Activated T-cell treated with anti-CD3 and anti-CD28 coated beads for 48 hours (primary cell): ENCODE measurements around the gene C10orf105.

Experiments used
- DNase-seq: peaks from one replicate; pipeline ENCODE4 v3.0.0-alpha.2; 2020; ENCODE audit warnings: low read depth

C10orf105 gene

DNA sequence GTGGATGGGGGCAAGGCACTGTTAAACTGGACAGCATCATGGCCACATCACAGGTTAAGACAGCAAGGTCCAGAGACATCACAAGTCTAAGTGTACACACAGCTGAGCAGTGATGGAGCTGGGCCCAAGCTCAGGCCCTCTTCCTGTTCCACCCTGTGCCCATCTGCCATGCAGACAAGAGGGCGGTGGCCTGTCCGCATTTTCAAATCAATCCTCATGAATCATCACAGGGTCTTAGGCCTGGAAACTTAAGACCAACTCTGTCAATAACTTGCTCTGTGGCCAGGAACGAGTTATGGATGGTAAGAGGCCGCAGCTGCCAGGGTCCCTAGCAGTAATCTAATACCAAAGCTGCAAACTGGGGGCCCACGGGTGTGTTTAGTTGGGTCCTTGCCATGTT, 3.2 kb downstream of the C10orf105 start:
- DNase-seq, result no peak

- DNase-seq, result no peak
Observed at GRCh38 chr10:71715860-71716259, 3.7 kb downstream of the C10orf105 start.

- DNase-seq, result no peak
Observed at GRCh38 chr10:71715026-71715425, 4.6 kb downstream of the C10orf105 start.

DNA sequence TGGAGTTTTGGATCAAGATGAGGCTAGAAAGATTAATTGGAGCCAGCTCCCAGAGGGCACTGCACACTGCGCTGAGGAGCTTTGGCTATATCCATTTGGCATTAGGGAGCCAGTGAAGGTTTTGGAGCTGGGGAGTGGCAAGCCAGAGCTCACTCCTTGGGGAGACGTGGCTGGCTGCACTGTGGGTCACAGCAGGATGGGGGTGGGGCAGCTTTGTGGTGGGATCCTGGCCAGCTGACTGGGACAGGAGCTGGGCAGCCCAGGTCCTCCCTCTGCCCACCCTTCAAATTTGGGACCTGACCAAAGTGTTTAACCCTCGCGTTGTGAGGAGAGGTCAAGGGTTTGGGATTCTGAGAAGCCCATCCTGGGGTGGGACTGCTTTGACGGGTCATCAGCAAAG, 5.0 kb downstream of the C10orf105 start:
- no peak for DNase-seq

- DNase-seq, result no peak
Observed at GRCh38 chr10:71714031-71714410, 5.6 kb downstream of the C10orf105 start.

DNA sequence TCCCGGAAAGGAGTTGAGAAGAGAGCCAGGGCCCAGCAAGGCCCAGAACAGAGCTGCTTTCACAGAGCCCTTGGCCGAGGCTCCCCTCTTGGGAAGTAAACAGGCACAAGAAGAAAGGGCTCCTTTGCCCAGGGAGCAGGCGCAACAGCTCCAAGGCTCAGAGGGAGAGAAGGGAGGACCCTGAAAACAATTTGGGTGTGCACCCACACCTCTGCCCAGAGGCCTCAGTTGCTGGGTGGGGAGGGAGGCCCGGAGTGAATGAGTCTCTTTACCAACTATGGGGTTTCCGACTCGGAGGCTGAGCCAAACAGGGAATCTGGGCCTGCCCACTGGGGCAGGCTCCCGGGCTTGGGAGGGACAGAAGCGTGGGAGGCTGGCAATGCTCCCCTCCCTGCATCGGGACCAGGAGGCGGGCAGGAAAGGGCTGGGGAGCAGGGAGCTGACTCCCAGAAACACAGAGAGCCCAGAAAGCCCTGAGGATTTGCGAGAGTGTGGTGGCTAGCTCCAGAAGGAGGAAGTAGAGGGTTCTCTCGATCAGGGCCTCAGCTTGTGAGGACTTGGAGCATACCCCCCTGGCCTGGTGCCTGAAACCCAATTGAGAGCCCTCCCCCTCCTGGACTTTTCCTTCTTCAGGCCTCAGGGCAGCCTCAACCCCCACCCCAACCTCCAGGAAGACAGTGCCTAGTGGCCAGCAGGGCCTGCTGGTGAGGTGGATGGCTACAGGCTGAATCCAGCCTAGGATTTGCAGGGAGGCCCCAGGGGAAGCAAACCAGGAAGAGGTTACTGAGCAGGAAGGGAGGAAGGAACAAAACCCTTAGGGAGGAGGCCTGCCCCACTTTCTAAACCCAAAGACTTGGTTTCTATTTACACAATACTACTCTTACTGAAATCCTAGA, 6.2 kb downstream of the C10orf105 start:
- DNase-seq, result no peak

DNA sequence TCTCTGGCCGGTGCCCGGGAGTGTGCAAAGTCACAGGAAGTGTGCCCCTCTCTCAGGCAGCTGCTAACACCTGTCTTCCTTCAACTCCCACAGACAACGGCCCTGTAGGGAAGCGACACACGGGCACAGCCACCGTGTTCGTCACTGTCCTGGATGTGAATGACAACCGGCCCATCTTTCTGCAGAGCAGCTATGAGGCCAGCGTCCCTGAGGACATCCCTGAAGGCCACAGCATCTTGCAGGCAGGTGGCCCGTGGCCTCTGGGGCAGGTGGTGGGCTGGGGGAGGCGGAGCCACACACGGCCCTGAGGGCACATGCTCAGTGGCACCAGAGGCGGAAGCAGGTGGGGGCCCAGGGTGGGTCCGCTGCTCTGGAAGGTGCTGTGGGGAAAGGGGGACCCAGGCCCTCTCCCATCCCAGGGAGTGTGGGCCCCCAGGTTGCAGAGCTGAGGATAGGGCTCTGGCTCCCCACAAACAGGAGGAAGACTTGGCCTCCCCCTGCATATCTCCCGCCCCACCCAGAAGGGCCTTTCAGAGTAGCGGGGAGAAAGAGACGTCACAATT, 6.9 kb downstream of the C10orf105 start:
- DNase-seq, result no peak

DNA sequence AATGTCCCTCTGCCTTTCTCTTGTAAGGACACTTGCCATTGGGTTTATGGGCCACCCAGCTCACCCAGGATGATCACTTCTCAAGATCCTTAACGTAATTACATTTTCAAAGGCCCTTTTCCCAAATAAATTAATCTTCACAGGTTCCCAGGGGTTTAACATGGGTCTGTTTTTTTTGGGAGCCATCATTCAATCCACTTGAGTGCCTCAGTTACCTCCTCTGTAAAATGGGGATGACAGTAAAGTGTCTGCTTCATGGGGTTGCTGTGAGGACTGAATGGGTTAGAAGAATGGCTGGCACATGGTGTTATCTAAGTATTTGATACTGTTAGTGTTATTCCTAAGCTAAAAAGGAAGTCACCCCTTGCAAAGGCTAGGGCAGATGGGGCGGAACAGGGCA, 7.4 kb downstream of the C10orf105 start:
- no peak for DNase-seq

DNA sequence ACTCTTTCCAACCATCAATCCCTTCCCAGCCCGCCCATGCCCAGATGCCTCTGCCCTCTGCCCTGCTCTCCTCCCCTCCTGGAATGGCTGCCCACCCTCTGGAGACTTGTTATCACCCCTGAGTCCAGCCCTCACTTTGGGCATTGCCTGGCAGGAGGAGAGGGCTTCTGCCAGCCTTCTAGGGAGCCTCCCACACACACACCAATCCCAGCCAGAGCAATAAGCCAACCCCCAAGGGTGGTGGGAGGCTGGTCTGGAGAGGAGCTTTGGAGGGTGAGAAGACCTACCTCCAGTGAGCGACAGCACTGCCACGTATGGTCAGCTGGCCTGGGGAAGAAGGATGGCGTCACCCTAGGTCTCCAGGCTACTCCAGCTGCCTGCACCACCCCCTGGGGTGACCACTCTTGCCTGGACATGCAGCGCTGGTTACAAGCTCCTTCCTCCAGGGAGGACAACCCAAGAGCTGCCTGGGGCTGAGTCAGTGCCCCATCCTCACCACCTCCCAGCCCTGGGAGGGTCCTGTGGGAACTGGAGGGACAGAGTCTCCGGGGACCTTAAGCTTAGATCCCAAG, 8.4 kb downstream of the C10orf105 start:
- DNase-seq, result no peak

GRCh38 chr10:71710519-71710918, 9.1 kb downstream of the C10orf105 start:
- DNase-seq, result no peak

- no peak for DNase-seq
Observed at GRCh38 chr10:71708897-71709882, 10.4 kb downstream of the C10orf105 start.

GRCh38 chr10:71708301-71708703, 11.3 kb downstream of the C10orf105 start:
- DNase-seq, result peak; percentile 67

DNA sequence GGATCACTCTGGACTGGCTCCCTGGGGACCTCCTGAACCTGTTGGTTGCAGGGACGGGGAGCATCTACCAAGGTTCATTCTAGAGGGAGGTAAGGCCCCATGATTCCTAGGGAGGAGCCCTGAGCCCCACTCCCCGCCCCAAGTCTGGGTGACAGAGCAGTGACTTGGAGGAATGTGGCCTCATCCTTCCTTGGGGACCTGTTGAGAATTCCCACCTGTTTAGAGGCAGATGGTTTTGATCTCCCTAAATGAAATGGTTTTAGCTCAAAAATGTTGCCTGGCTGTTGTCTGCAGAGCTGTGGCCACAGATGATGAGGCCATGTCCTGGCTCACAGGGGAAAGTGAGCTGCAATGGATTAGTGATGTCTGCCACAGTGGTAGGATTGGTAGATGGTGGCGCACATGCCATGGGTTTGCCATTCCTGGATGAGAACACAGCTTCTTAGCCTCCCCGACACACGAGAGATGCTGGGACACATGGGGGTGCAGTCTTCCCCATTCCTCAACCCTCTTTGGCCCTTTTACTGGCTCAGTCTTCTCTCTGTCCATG, 12.3 kb downstream of the C10orf105 start:
- DNase-seq, result no peak

DNA sequence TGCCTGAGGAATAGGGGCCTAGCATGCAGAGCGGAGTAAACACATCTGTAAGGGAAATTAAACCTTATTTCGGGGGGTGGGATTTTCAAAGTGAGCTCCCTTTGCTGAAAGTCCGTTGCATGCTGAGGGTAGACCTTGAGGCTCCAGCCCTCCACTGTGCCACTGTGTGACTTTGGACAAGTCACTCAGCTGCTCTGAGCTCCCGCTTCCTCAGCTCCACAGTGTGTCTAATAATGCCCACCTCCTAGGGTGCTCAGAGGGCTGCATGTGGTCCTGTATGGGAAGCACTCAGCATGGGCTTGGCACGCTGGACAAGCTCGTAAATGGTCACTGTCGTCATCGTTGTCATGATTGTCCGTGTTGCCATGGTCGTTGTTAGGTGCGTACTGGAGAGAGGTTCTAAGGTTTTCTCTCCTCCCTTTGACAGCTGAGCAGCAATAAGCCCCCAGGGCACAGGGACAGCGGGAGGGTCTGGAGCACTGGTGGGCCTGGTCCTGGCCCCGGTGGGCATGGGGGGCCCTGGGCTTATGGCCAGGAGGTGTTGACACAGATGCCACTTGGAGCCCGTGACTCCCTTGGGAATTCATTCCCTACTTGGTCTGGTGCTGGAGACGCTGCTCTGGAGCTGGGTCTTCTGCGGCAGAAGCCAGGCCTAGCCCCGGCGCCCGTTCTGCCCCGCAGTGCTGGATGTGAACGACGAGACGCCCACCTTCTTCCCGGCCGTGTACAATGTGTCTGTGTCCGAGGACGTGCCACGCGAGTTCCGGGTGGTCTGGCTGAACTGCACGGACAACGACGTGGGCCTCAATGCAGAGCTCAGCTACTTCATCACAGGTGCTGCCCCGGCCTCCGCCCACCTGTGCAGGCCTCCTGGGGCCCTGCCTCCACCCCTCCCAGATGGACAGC, 13.1 kb downstream of the C10orf105 start:
- DNase-seq, result no peak

GRCh38 chr10:71705582-71705981, 14.0 kb downstream of the C10orf105 start:
- no peak for DNase-seq

- DNase-seq, result no peak
Observed at GRCh38 chr10:71704816-71705215, 14.8 kb downstream of the C10orf105 start.

DNA sequence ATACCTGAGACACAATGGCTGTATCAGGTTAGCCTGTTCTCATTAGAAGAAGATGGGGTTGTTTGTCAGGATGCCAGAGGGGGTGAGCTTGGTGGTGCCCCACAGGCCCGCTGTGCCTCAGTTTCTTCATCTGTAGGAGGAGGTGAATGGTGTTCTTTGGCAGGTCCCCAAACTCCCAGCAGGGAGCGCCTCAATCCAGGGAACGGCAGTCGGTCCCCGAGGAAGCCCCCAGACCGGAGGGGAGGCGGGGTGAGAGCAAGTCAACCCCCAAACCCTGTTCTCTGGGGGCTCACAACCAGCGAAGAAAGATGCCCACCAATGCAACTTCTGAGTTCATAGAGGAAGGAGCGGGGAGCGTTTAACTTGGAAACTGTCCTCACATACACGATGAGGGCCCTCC, 16.0 kb downstream of the C10orf105 start:
- DNase-seq, result no peak

DNA sequence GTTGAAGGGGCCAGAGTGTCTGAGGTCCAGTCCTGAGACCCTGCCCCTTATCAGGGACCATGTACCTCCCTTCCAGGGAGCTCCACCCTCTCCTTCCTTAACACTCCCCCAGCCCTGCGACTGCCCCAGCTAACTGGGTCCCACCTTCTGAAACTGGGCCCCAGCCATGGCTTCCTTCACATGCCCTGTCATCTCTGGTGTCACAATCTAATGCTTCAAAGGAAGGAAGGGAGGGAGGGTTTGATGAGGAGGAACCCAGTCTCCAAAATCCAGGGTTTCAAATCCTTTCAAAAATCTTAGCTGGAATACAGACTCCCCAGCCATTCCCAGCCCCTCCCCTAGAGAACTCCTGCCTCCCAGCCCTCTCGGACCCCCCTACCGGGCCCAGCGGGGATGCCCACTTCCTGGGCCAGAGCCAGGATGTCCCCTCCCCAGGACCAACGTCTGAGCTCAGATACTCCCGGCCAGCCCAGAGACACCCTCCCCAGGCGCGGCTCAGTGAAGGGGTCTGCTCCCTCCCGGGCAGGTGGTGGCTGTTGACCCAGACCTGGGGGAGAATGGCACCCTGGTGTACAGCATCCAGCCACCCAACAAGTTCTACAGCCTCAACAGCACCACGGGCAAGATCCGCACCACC, 18.0 kb downstream of the C10orf105 start:
- DNase-seq, result no peak

GRCh38 chr10:71700731-71701368, 18.7 kb downstream of the C10orf105 start:
- DNase-seq, result no peak

GRCh38 chr10:71698737-71699136, 20.8 kb downstream of the C10orf105 start:
- no peak for DNase-seq
